Kidney epithelial cell (primary cell): ENCODE data around the gene MCC. TPM values are rescaled to one million over a fixed set of nuclear protein-coding genes. Genes with fewer than 3 reads are reported as not detected.
"Not testable (repeated sequence)": the region's sequence is repeated elsewhere in the genome, so short reads cannot be mapped to it uniquely, and the experiment has no call there.

Source experiments
- DNase-seq: peaks from one replicate; pipeline ENCODE4 v3.0.0-alpha.2; 2010; ENCODE audit warnings: low read depth
- H3K27me3 ChIP-seq: 2 replicates; pipeline ENCODE4 v1.6.0; 2011; ENCODE audit warnings: low read length; ENCODE audit not compliant: control insufficient read depth, insufficient read depth
- H3K36me3 ChIP-seq: 2 replicates; pipeline ENCODE4 v1.5.1; 2011; ENCODE audit warnings: low read length; ENCODE audit not compliant: control insufficient read depth, insufficient read depth
- H3K4me3 ChIP-seq: 2 replicates; pipeline ENCODE4 v1.5.1; 2011; ENCODE audit warnings: low read depth, mild to moderate bottlenecking, control low read depth, low read length
- total RNA-seq: library from RNA; depleted of rRNA; stranded (reverse); fragments of >200 nt; gene quantifications from 2 replicates; pipeline ENCODE4 v1.2.3, GENCODE V29; 2015
- TF ChIP-seq, protein P1 (sequence below): IDR thresholded peaks from 2 replicates; pipeline ENCODE4 v1.5.1; 2011; ENCODE audit warnings: mild to moderate bottlenecking, moderate library complexity, low read length, control low read depth, inconsistent platforms; ENCODE audit not compliant: insufficient read depth, poor library complexity, severe bottlenecking

Gene MCC
- total RNA-seq, 1 donor from 2014 or later: 16.7 TPM

DNA sequence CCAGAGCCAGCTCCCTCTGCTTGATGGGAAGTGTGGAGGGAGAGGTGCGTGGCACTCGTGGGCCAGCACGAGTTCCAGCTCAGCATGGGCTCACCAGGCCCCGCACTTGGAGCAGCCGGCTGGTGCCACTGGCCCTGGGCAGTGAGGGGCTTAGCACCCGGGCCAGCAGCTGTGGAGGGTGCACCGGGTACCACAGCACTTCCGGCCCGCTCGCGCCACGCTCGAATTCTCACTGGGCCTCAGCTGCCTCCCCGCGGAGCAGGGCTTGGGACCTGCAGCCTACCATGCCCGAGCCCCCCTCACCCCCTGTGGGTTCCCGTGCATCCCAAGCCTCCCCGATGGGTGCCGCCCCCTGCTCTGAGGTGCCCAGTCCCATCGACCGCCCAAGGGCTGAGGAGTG is 413.2 kb downstream of the MCC start:
- DNase-seq: no peak
- Histone ChIP-seq H3K27me3 (no peaks in the 10 kb centered on the region), H3K4me3 (no peak overlapping the region), H3K36me3 (no peaks in the 10 kb centered on the region)
- TF ChIP-seq, protein P1, sequence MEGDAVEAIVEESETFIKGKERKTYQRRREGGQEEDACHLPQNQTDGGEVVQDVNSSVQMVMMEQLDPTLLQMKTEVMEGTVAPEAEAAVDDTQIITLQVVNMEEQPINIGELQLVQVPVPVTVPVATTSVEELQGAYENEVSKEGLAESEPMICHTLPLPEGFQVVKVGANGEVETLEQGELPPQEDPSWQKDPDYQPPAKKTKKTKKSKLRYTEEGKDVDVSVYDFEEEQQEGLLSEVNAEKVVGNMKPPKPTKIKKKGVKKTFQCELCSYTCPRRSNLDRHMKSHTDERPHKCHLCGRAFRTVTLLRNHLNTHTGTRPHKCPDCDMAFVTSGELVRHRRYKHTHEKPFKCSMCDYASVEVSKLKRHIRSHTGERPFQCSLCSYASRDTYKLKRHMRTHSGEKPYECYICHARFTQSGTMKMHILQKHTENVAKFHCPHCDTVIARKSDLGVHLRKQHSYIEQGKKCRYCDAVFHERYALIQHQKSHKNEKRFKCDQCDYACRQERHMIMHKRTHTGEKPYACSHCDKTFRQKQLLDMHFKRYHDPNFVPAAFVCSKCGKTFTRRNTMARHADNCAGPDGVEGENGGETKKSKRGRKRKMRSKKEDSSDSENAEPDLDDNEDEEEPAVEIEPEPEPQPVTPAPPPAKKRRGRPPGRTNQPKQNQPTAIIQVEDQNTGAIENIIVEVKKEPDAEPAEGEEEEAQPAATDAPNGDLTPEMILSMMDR: no peak

DNA sequence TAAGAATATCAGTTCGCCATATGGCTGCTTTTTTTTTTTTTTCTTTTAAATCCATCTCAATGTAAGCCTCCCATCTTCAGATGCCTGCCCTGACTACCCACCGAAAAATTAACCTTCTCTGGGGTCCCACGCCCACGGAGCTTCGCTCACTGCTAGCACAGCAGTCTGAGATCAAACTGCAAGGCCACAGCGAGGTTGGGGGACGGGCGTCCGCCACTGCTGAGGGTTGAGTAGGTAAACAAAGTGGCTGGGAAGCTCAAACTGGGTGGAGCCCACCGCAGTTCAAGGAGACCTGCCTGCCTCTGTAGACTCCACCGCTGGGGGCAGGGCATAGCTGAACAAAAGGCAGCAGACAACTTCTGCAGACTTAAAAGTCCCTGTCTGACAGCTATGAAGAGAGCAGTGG is 414.6 kb downstream of the MCC start:
- not testable (repeated sequence) for DNase-seq, H3K27me3 ChIP-seq

DNA sequence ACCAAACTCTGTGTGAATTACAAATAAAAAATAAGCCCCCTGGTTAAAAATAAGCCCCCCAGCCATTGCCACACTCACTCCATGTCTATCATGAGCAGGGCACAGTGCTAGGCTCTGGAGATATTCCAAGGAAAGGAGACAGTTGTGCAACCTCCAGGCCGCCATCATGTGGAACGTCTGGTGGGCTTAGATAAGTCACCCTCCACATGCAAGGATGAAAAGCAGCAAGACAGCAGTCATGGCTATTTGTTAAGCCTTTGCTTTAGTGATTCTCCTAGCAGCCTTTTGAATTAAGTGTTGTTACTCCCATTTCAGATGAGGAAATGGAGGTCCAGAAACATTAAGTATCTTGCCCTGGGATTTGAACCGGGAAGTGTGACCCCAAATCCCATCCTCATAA is 416.9 kb downstream of the MCC start:
- DNase-seq: no peak
- no peaks in the 10 kb centered on the region for H3K27me3 ChIP-seq
- TF ChIP-seq, protein P1: no peak
- no peak overlapping the region for H3K4me3 ChIP-seq
- H3K36me3 ChIP-seq: no peaks in the 10 kb centered on the region

More for the DNA sequence above, 414.6 kb downstream of the MCC start:
- not testable (repeated sequence) for H3K4me3 ChIP-seq, H3K36me3 ChIP-seq

DNA sequence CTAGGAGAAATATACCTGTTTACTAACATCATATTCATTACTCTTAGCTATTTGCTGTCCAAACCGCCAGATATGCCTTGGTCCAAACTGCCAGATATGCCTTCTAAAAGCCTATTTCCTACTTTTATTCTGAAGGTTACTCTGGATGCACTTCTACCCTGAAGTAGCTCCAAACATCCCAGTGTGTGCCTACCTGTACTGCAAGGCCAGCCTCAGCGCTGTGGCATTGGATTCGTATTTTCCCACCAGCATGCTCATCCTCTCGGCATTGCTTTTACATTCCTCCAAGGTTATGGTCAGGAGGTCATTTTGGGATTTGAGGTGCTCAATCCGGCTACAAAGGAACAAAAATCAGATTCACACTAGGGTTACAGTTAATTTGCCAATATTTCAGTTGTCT is 417.4 kb downstream of the MCC start:
- Histone ChIP-seq H3K4me3 (no peak overlapping the region), H3K27me3 (no peaks in the 10 kb centered on the region), H3K36me3 (no peaks in the 10 kb centered on the region)
- DNase-seq: no peak
- TF ChIP-seq, protein P1: no peak

DNA sequence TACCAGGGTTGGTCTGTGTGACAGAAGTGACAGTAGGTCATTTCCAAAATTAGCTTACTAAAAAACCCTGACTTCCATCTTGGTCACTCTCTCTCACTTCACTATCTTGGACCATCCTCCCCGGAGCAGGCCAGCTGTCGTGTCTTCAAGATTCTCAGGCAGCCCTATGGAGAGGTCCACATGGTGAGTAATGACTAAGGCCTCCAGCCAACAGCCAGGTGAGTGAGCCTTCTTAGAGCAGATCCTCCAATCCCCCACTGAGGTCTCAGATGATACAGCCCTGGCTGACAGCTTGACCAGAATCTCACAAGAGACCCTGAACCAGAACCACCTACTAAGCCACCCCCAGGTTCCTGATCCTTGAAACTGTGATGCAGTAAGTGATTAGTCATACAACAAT is 419.7 kb downstream of the MCC start:
- Histone ChIP-seq H3K36me3 (no peaks in the 10 kb centered on the region), H3K27me3 (no peaks in the 10 kb centered on the region), H3K4me3 (no peak overlapping the region)
- no peak for DNase-seq
- TF ChIP-seq, protein P1: no peak

DNA sequence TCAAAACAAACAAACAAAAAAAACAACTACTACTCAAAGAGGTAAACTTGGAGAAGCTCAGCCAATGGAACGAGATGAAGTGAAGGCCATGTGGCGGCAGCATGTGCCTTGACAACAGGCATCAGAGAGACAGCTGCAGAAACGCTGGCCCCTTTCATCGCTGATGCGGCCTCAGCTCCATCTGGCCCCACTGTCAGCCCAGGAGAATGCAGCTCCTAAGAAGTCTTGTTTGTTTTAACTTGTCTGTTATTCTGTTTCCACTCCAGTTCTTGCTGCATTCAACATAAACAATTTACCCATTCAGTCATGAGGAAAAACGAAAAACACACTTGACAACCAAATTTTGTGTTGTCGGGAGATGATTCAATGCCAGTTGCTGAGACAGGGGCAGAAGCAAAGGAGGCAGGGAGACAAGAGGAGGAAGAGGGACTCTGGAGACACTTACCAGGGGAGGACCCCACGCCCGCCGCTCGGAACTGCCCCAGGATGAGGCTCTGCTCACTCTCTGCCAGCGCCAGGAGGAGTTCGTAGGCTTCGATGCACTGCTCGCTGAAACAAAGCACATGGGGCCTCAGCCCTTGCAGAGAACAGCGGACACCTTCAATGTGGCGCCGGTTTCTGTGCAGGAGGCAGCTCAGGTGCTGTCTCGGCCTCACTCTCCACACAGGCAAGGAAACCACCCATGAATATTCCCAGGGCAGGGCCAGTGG is 420.5 kb downstream of the MCC start:
- no peaks in the 10 kb centered on the region for H3K36me3 ChIP-seq

More for the DNA sequence above, 420.5 kb downstream of the MCC start:
- Histone ChIP-seq H3K27me3 (no peaks in the 10 kb centered on the region), H3K4me3 (no peak overlapping the region)
- no peak for DNase-seq
- TF ChIP-seq, protein P1: no peak
